ENCODE data around the gene FOXD2.

The FOXD2 gene

DNA sequence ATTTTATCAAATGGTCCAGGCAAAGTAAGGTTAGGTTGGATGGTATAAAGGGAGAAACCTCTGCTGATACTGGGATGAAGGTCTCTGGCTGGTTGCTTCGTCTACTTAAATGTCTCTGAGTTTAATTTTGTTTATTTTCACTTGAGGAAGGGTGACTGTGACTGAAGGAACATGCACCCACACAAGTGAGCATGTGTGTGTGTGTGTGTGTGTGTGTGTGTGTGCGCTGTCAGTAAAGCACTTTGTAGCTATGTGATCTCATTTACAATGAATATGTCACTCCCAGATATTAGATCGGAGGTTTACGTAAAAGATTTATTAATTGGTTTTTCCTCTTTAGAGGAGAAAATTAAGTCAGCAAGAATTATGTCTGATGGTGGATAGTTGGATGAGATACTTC lies 4.4 kb downstream of the FOXD2 start:
- Histone ChIP-seq H3K9me3 (ENCODE audit: control insufficient read depth, insufficient read depth, low read depth, low read length) (no peaks in the 10 kb centered on the region), H3K4me3 (ENCODE audit: low read depth, low read length) (no peak overlapping the region), H3K27me3 (ENCODE audit: control insufficient read depth, insufficient read depth, low read length) (peaks cover 100% of the 10 kb centered on the region), H3K27ac (ENCODE audit: low read depth, low read length) (no peak overlapping the region), H3K4me1 (ENCODE audit: control insufficient read depth, insufficient read depth, low read length) (peaks cover 38% of the 10 kb centered on the region), H3K36me3 (ENCODE audit: control insufficient read depth, insufficient read depth, low read length) (no peaks in the 10 kb centered on the region), H3K9ac (ENCODE audit: low read length) (no peak overlapping the region)

DNA sequence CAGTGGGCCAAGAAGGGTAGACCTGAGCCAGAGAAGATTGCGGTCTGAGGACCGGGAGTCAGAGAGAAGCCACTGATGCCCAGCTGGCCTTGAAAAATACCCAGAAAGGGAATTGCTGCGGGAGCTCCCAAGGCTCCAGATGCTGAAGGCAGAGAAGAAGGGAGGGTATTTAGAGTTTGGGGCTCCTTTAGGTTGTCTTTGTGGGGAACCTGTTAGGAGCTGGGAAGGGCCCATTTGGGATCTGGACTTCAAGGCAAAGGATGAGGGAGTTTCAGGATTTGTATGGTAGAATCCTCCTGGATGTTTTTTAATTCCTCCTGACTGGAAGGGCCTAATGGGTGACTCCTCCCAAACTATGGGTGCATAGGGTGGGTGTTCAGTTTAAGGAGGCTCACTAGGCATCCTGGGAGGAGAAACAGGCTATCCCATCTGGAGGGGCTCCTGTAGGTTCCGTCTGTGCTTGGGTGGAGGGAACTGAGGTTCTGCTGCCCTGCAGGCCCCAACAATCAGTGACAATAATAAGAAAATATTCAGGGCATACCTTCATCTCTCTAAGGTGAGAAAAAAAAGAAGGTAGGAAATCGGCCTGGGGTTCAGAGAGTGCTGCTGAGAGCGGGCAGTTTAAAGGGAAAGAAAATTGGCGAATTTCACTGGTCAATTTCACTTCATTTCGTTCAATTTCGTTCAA lies 5.1 kb downstream of the FOXD2 start:
- H3K4me3 ChIP-seq (ENCODE audit: low read depth, low read length): no peak overlapping the region
- H3K9me3 ChIP-seq (ENCODE audit: control insufficient read depth, insufficient read depth, low read depth, low read length): no peaks in the 10 kb centered on the region

DNA sequence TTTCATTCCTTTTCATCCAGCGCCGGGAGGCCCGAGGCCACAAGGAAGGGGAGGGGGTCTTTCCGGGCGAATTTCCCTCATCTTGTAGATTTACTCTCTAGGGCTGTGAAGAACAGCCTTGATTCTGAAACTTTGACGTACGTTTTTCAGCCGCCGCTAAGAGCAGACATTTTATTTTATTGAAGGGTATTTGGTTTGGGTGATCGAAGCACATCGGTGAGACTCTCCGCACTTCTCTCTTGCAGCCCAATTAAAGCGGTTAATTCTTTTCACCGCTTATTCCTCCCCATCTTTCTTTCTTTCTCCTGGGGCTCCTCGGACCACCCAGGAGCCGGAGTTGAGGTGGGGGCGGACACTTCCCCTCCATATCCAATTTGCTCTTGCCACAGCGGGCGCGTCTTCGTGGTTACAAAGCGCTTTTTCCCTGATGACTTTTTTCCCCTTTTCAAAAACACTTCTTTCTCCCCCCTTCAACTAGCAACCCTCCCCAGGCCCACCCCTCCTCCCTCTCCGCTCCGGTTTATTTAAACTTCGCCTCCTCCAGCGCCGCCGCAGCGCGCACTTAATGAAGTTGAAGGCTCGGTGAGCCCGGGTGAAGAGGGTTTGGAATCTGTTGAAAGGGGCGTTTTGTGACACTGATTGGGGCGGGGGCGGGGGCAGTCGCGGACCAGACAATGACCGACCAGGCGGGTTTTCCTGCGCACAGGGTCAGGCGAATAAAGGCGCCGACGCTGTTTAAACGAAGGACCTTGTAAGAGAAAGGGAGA lies 5.9 kb downstream of the FOXD2 start:
- no peaks in the 10 kb centered on the region for H3K9me3 ChIP-seq (ENCODE audit: control insufficient read depth, insufficient read depth, low read depth, low read length)

More for the DNA sequence above, 5.1 kb downstream of the FOXD2 start:
- Histone ChIP-seq H3K9ac (ENCODE audit: low read length) (no peak overlapping the region), H3K27me3 (ENCODE audit: control insufficient read depth, insufficient read depth, low read length) (peaks cover 100% of the 10 kb centered on the region), H3K36me3 (ENCODE audit: control insufficient read depth, insufficient read depth, low read length) (no peaks in the 10 kb centered on the region), H3K27ac (ENCODE audit: low read depth, low read length) (no peak overlapping the region), H3K4me1 (ENCODE audit: control insufficient read depth, insufficient read depth, low read length) (peaks cover 38% of the 10 kb centered on the region)

DNA sequence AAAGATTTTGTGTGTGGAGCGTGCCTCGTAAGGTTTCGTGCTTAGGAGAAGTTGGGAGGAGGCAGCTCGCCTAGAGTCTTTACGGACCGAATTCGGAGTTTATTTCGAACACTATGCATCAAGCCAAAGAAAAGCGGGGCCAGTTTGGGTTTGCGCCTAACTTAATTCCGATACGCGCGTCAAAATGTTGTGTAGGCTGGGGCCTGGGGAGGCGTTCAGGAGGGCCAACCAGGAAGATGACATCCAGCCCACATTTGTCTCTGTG lies 6.4 kb downstream of the FOXD2 start:
- Histone ChIP-seq H3K27me3 (ENCODE audit: control insufficient read depth, insufficient read depth, low read length) (peaks cover 100% of the 10 kb centered on the region), H3K9ac (ENCODE audit: low read length) (no peak overlapping the region), H3K4me3 (ENCODE audit: low read depth, low read length) (peak overlapping the region; percentile 49)

More for the DNA sequence above, 5.9 kb downstream of the FOXD2 start:
- Histone ChIP-seq H3K4me1 (ENCODE audit: control insufficient read depth, insufficient read depth, low read length) (peaks cover 38% of the 10 kb centered on the region), H3K4me3 (ENCODE audit: low read depth, low read length) (peak overlapping the region; percentile 49), H3K27ac (ENCODE audit: low read depth, low read length) (no peak overlapping the region), H3K27me3 (ENCODE audit: control insufficient read depth, insufficient read depth, low read length) (peaks cover 100% of the 10 kb centered on the region), H3K36me3 (ENCODE audit: control insufficient read depth, insufficient read depth, low read length) (no peaks in the 10 kb centered on the region), H3K9ac (ENCODE audit: low read length) (no peak overlapping the region)

DNA sequence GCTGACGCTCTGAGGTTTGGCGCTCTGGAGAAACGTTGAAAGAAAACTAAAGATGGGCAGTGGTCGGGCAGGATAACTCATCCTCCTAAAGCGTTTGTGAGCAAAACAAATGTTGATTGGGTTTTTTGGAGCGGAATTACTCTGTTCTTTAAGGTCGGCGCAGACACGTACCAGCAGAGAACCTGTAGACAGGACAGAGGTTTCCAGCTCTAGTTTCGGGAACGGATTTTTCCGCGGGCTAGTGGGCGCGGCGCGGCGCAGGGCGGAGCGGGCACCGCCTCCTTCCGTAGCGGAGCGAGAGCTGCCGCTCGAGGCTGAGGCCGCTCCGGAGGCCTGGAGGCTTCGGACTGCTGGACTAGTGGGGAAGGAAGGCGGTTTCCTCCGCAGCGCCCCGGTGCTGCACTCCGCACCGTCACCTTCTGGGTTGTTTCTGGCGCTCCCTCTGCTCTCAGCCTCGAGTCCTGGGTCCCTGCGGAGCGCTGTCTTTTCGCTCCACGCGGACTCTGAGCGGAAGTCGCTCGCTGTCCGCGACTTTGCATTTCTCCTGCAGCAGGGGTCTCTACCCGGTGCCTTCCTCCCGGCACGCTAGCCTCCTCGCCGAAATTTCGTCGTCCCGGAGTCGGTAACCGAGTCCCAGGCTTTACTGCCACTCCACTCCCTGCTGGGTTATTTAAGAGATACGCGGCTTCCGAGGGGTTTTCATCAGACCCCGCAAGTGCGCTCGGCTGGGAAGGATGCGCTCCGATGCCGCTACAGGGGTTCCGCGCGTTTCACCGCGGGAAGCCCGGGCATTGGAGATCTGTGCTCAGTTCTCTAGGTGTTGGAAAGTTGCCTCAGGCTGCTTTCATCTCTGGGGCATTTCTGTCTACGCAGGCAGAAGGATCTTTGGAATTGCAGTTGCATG lies 7.0 kb downstream of the FOXD2 start:
- Histone ChIP-seq H3K9me3 (ENCODE audit: control insufficient read depth, insufficient read depth, low read depth, low read length) (no peaks in the 10 kb centered on the region), H3K4me1 (ENCODE audit: control insufficient read depth, insufficient read depth, low read length) (peaks cover 34% of the 10 kb centered on the region), H3K36me3 (ENCODE audit: control insufficient read depth, insufficient read depth, low read length) (no peaks in the 10 kb centered on the region), H3K9ac (ENCODE audit: low read length) (no peak overlapping the region), H3K27ac (ENCODE audit: low read depth, low read length) (no peak overlapping the region), H3K27me3 (ENCODE audit: control insufficient read depth, insufficient read depth, low read length) (peaks cover 100% of the 10 kb centered on the region), H3K4me3 (ENCODE audit: low read depth, low read length) (peak overlapping the region; percentile 49)

More for the DNA sequence above, 6.4 kb downstream of the FOXD2 start:
- Histone ChIP-seq H3K9me3 (ENCODE audit: control insufficient read depth, insufficient read depth, low read depth, low read length) (no peaks in the 10 kb centered on the region), H3K36me3 (ENCODE audit: control insufficient read depth, insufficient read depth, low read length) (no peaks in the 10 kb centered on the region), H3K27ac (ENCODE audit: low read depth, low read length) (no peak overlapping the region), H3K4me1 (ENCODE audit: control insufficient read depth, insufficient read depth, low read length) (peaks cover 38% of the 10 kb centered on the region)

DNA sequence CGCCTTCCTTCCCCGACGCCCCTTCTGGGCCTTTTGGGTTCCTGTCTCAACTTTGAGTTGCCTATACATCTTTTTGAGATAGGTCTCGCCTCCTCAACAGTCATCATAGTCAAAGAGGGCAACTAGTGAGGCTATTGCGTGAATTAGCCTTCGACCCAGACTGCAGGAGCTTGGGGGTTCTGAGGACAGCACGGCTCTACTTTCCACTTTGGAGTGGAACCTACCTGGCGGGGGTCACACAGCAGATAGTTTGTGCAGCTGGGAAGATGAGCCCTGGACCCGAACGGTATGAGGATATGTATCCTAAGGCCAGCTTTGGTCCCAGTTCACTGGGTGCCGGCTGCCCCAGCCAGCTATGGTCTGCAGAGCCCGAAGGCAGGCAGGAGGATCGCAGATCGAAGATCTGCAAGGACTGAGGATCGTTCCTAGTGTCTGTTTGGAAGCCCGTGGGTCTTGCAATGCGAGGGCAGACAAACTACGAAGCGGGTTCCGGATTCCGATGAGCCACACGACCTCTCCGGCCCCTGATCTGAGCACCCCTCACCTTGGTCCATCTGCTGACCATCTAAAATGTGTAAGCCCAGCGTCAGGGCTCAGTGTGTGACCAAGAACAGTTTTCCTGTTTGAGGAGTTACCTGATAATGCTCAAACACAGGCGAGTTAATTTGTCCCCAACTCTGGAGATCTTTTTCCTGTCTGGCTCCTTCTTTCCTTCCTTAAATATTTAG lies 8.1 kb downstream of the FOXD2 start:
- Histone ChIP-seq H3K4me3 (ENCODE audit: low read depth, low read length) (no peak overlapping the region), H3K27me3 (ENCODE audit: control insufficient read depth, insufficient read depth, low read length) (peaks cover 100% of the 10 kb centered on the region), H3K9me3 (ENCODE audit: control insufficient read depth, insufficient read depth, low read depth, low read length) (no peaks in the 10 kb centered on the region), H3K9ac (ENCODE audit: low read length) (no peak overlapping the region), H3K36me3 (ENCODE audit: control insufficient read depth, insufficient read depth, low read length) (no peaks in the 10 kb centered on the region), H3K27ac (ENCODE audit: low read depth, low read length) (no peak overlapping the region), H3K4me1 (ENCODE audit: control insufficient read depth, insufficient read depth, low read length) (peaks cover 36% of the 10 kb centered on the region)

DNA sequence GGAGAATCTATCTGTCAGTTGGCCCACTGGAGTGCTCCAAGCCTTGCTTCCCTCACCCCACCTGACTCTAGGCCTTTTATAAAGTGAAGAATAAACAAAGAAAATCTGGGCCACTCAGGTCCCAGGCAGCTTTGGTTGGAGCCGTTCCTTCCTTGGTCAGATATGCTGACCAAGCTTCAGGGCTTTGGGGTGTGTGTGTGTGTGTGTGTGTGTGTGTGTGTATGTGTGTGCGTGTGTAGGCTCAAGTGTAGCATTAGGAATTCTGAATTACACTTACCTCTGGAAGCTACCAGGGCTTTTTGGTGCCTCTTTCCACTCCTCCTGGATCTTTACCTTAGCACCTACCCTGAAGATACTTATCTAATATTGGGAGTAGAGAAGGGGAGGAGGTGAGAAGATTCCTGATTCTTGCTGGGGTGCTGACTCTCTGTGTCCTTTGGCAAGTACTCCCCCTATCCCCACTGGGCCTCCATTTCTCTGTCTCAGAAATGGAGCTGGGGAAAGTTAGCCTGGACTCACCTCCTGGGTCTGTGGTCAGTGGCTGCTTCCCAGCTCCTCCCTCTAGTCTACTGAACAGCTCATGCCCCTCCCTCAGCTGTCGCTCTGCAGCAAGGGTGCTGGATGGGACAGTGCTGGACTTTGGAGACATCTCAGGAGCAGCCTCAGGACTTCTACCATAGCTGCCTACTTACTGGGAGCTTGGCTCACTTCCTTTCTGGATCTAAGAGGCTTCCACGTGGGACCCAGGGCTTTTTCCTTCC lies 10.8 kb downstream of the FOXD2 start:
- no peaks in the 10 kb centered on the region for H3K9me3 ChIP-seq (ENCODE audit: control insufficient read depth, insufficient read depth, low read depth, low read length)
- H3K27me3 ChIP-seq (ENCODE audit: control insufficient read depth, insufficient read depth, low read length): peaks cover 98% of the 10 kb centered on the region
- no peaks in the 10 kb centered on the region for H3K36me3 ChIP-seq (ENCODE audit: control insufficient read depth, insufficient read depth, low read length)
- no peak overlapping the region for H3K4me3 ChIP-seq (ENCODE audit: low read depth, low read length)
- peaks cover 36% of the 10 kb centered on the region for H3K4me1 ChIP-seq (ENCODE audit: control insufficient read depth, insufficient read depth, low read length)
- H3K27ac ChIP-seq (ENCODE audit: low read depth, low read length): no peak overlapping the region
- no peak overlapping the region for H3K9ac ChIP-seq (ENCODE audit: low read length)

DNA sequence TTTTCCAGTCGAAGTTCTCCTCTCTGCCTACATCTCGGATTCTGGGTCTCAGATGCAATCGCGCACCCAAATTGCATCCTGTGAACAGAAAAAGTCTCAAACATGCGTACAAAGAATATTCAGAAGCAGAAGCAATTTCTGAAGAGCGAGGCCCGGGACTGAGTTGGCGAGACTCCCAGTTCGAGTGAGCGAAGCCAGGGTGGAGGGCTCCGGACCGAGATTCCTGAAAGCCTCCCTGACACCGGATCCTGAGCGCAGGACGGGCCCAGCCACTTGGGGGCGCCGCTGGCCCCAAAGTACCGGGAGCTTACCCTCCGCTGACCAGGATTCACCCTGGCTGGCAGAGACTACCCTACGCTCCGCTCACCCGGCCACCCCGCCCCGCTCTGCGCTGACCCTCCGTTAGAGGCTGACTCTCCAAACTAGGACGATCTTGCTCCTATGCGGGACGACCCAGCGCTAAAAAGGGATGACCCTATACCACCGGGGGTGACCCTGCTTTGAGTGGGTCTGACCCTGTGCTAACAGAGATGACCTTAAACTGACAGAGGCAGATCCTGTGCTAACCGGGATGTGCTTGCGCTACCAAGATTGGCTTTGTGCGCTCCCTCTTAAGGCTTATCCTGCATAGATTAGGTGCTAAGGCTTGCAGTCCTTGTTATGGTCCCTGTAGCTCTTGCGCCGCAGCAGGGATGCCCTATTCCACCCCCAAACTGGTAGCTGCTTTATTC lies 12.1 kb downstream of the FOXD2 start:
- Histone ChIP-seq H3K9me3 (ENCODE audit: control insufficient read depth, insufficient read depth, low read depth, low read length) (no peaks in the 10 kb centered on the region), H3K9ac (ENCODE audit: low read length) (no peak overlapping the region), H3K36me3 (ENCODE audit: control insufficient read depth, insufficient read depth, low read length) (no peaks in the 10 kb centered on the region), H3K4me1 (ENCODE audit: control insufficient read depth, insufficient read depth, low read length) (peaks cover 26% of the 10 kb centered on the region), H3K27me3 (ENCODE audit: control insufficient read depth, insufficient read depth, low read length) (peaks cover 90% of the 10 kb centered on the region), H3K27ac (ENCODE audit: low read depth, low read length) (no peak overlapping the region), H3K4me3 (ENCODE audit: low read depth, low read length) (peak overlapping the region; percentile 36)

DNA sequence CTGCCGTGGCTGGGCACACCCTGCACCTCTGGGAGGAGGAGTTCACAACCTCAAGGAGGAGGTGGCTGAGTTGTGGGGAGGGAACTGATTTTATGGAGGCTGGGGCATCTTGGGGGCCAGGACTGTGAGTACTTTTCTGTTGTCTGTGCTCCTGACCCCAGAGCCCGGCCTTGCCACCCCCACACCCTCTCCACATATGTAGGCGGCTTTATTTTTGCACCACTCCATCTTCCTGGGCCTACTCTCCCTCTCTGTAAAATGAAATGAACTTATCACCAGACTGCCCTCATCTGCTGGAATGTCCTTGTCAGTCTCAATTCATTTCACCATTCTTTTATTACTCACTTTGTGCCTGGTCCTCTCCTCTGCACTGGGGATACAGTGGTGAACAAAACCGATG lies 12.8 kb downstream of the FOXD2 start:
- Histone ChIP-seq H3K27me3 (ENCODE audit: control insufficient read depth, insufficient read depth, low read length) (peaks cover 87% of the 10 kb centered on the region), H3K9me3 (ENCODE audit: control insufficient read depth, insufficient read depth, low read depth, low read length) (no peaks in the 10 kb centered on the region), H3K9ac (ENCODE audit: low read length) (no peak overlapping the region), H3K27ac (ENCODE audit: low read depth, low read length) (no peak overlapping the region), H3K36me3 (ENCODE audit: control insufficient read depth, insufficient read depth, low read length) (no peaks in the 10 kb centered on the region), H3K4me1 (ENCODE audit: control insufficient read depth, insufficient read depth, low read length) (peaks cover 21% of the 10 kb centered on the region), H3K4me3 (ENCODE audit: low read depth, low read length) (no peak overlapping the region)

DNA sequence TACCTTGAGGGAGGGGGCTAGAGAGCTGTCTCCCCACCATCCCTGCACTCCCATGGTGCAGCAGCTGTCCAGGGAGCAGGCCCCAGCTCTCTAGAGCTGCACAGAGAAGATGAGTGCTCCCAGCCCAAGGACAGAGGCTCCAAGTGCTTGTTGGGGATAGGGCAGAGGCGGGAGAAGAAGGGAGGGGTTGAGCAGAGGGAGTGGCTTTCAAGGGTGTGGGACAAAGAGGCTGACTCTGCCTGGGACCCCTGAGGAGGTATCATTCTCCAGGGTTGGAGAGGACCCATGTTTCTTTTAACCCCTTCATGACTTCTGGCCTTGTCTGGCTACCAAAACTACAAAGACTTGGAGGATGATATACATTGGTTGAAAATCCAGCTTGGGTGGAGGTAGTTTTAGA lies 14.6 kb downstream of the FOXD2 start:
- Histone ChIP-seq H3K27me3 (ENCODE audit: control insufficient read depth, insufficient read depth, low read length) (peaks cover 76% of the 10 kb centered on the region), H3K4me3 (ENCODE audit: low read depth, low read length) (no peak overlapping the region), H3K4me1 (ENCODE audit: control insufficient read depth, insufficient read depth, low read length) (peaks cover 12% of the 10 kb centered on the region)

More for the DNA sequence above, 14.6 kb downstream of the FOXD2 start:
- H3K27ac ChIP-seq (ENCODE audit: low read depth, low read length): no peak overlapping the region
- no peak overlapping the region for H3K9ac ChIP-seq (ENCODE audit: low read length)
- H3K36me3 ChIP-seq (ENCODE audit: control insufficient read depth, insufficient read depth, low read length): no peaks in the 10 kb centered on the region
- no peaks in the 10 kb centered on the region for H3K9me3 ChIP-seq (ENCODE audit: control insufficient read depth, insufficient read depth, low read depth, low read length)
